ENCODE results near the gene SLC16A3. TPM values are rescaled to one million over a fixed set of nuclear protein-coding genes. Genes with fewer than 3 reads are reported as not detected.

SLC16A3 gene
- polyA plus RNA-seq, 1 of the 3 experiments (the other 2 are of a cell fraction), result 70.7 TPM

DNA sequence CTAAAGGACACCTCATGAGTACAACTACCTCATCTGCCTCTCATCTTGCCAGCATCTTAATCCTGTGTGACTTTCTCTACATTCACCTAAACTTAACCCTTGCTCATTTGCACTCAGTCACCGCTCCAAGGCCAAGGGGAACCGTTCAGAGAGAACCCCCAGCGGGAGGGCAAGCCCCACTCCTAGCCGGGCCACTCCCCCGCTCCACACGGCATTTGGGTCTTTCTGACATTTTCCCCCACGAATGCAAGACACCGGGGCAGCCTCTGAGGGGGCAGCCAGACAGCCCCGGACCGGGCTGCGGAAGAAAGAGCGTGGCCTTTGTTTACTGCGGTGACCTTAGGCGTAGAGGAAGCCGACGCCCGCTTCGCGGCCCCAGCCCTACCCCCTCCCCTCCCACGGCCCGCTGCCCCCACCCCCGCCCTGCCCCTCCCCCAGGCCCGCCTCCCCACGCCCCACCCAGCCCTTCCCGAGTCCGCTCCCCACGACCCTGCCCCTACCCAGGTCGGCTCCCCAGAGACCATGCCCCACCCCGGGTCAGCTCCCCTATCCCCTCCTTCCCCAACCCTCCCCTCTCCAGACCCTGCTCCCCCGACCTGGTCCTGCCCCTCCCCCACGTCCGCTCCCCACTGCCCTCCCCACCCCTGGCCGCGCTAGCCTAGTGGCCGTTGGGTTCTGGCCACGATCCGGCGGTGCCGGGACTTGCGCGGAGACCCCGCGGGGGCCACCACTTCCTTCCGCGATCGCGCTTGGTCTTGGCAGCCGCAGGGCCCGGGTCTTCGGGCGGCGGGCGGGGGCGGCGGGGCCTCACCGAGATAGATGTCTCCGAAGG, 43.9 kb downstream of the SLC16A3 start:
- Histone ChIP-seq H3K9me3 (no peaks in the 10 kb centered on the region), H3K4me3 (ENCODE audit: low read depth in 2 of 2, low read length in 1 of 2) (peak overlapping the region; percentile 81 to 91), H3K27me3 (ENCODE audit: insufficient read depth) (no peaks in the 10 kb centered on the region), H4K20me1 (ENCODE audit: insufficient read depth) (peaks cover 50% of the 10 kb centered on the region), H3K9me2 (no peaks in the 10 kb centered on the region), H3F3A (replicated peaks; ENCODE audit: insufficient read depth) (peaks cover 15% of the 10 kb centered on the region), H3K27ac (ENCODE audit: low read depth in 2 of 2, low read length in 1 of 2) (peak overlapping the region; percentile 90 to 94), H3K36me3 (replicated peaks in 1 of 2; ENCODE audit: control insufficient read depth in 1 of 2, insufficient read depth in 2 of 2, low read length in 1 of 2) (peaks cover 11 to 34% of the 10 kb centered on the region in 2 experiments), H3K4me1 (ENCODE audit: control insufficient read depth in 1 of 2, insufficient read depth in 2 of 2, low read depth in 1 of 2, low read length in 1 of 2) (peaks cover 36 to 52% of the 10 kb centered on the region in 2 experiments), H3K4me2 (peak overlapping the region; percentile 98), H3K79me2 (ENCODE audit: insufficient read depth) (peaks cover 60% of the 10 kb centered on the region), H2AFZ (ENCODE audit: low read depth) (peak overlapping the region; percentile 71; the same call in 1 of the 2 replicates), H3K9ac (peak overlapping the region; percentile 98)
- TF ChIP-seq, protein P1, sequence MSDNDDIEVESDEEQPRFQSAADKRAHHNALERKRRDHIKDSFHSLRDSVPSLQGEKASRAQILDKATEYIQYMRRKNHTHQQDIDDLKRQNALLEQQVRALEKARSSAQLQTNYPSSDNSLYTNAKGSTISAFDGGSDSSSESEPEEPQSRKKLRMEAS (IDR thresholded peaks at IDR 0.05; ENCODE audit: low read depth), result peak; percentile 25; the same call in 1 of the 2 replicates
- peak; percentile 46; the same call in 1 of the 2 replicates for TF ChIP-seq MXI1 (IDR thresholded peaks at IDR 0.05; ENCODE audit: low read depth, low read length)
- TF ChIP-seq, protein P2, sequence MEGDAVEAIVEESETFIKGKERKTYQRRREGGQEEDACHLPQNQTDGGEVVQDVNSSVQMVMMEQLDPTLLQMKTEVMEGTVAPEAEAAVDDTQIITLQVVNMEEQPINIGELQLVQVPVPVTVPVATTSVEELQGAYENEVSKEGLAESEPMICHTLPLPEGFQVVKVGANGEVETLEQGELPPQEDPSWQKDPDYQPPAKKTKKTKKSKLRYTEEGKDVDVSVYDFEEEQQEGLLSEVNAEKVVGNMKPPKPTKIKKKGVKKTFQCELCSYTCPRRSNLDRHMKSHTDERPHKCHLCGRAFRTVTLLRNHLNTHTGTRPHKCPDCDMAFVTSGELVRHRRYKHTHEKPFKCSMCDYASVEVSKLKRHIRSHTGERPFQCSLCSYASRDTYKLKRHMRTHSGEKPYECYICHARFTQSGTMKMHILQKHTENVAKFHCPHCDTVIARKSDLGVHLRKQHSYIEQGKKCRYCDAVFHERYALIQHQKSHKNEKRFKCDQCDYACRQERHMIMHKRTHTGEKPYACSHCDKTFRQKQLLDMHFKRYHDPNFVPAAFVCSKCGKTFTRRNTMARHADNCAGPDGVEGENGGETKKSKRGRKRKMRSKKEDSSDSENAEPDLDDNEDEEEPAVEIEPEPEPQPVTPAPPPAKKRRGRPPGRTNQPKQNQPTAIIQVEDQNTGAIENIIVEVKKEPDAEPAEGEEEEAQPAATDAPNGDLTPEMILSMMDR (IDR thresholded peaks at IDR 0.05), result no peak
- TF ChIP-seq SIN3A (IDR thresholded peaks at IDR 0.05; ENCODE audit: borderline replicate concordance, low read depth, low read length), result peak; percentile 62; the same call in 1 of the 2 replicates
- TF ChIP-seq, protein P3, sequence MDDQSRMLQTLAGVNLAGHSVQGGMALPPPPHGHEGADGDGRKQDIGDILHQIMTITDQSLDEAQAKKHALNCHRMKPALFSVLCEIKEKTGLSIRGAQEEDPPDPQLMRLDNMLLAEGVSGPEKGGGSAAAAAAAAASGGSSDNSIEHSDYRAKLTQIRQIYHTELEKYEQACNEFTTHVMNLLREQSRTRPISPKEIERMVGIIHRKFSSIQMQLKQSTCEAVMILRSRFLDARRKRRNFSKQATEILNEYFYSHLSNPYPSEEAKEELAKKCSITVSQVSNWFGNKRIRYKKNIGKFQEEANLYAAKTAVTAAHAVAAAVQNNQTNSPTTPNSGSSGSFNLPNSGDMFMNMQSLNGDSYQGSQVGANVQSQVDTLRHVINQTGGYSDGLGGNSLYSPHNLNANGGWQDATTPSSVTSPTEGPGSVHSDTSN (IDR thresholded peaks at IDR 0.05), result peak; percentile 15; the same call in 1 of the 2 replicates
- peak; percentile 92 for DNase-seq
- WGBS (ENCODE audit: low lambda C conversion rate), result 2% methylated on average over 56 of the region's 57 CpGs
- POLR2A ChIA-PET, result interaction anchor here (0.7 to 2.3 kb wide), 4 partner anchors 11 to 58 kb away, joined by 3 to 21 read pairs (median 10); no protein-coding TSS in a partner anchor
- CTCF ChIA-PET, result interaction anchor here (1.3 to 3.2 kb wide), 4 partner anchors 11 to 37 kb away, joined by 3 to 13 read pairs (median 4); no protein-coding TSS in a partner anchor

DNA sequence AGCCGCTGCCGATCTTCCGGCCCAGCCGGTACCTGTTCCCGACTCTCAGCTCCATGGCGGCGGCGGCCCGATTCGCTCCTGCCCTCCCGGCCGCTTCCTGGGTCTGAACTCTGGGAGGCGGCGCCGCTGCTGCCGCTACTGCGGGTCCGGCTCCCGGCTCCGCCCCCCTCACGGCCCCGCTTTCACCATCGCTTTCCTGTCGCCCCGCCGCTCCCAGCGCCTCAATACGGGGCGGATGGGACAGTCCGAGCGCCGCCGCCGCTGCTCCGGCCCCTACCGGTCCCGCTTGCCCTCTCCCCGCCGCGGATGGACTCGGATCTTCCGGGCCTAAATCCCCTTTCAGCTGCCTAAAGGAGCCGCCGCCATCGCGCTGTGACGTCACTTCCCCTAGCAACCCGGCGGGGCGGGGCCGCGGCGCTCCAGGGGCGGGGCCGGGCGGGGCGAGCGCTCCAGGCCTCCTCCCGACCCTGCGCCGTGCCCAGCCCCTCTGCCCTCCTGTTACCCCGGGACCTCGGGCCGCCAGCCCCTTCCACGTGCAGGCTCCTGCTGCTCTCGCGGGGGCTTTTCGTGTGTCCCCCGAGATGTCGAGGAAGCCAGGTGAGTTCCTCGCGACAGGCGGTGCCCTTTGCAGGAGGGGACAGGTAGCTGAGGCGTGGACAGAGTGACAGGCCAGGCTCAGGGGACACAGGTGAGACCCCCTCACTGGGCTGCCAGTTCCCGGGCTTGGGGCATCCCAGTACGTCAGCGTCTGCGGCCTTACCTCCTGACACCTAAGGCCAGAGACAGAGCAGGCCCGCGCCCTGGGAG, 44.7 kb downstream of the SLC16A3 start, which contains the start of gene CSNK1D:
TSS of gene CSNK1D (minus strand) at position 374 of the 807 bp plus-strand sequence. CDS start at position 55, 319 bp downstream.
- peaks cover 41% of the 10 kb centered on the region for H4K20me1 ChIP-seq (ENCODE audit: insufficient read depth)
- H3K4me3 ChIP-seq (ENCODE audit: low read depth in 2 of 2, low read length in 1 of 2), result peak within 1 kb of the TSS; percentile 81 to 91
- ChIA-PET CTCF (interaction anchor here (0.5 to 3.2 kb wide), 7 partner anchors 10 to 47 kb away, joined by 3 to 13 read pairs (median 4); no protein-coding TSS in a partner anchor), POLR2A (interaction anchor here (0.7 to 2.3 kb wide), 4 partner anchors 10 to 57 kb away, joined by 3 to 21 read pairs (median 10); no protein-coding TSS in a partner anchor)
- H2AFZ ChIP-seq (ENCODE audit: low read depth), result peak within 1 kb of the TSS; percentile 90; the same call in 1 of the 2 replicates
- H3K9me3 ChIP-seq, result no peaks in the 10 kb centered on the region
- peak within 1 kb of the TSS; percentile 90 to 94 for H3K27ac ChIP-seq (ENCODE audit: low read depth in 2 of 2, low read length in 1 of 2)
- peak within 1 kb of the TSS; percentile 98 for H3K4me2 ChIP-seq
- WGBS (ENCODE audit: low lambda C conversion rate), result 10% methylated on average over 42 of the region's 80 CpGs
- peak; percentile 100 for DNase-seq
- H3K36me3 ChIP-seq (replicated peaks in 1 of 2; ENCODE audit: control insufficient read depth in 1 of 2, insufficient read depth in 2 of 2, low read length in 1 of 2), result peaks cover 11 to 27% of the 10 kb centered on the region in 2 experiments
- no peaks in the 10 kb centered on the region for H3K9me2 ChIP-seq
- peaks cover 29 to 44% of the 10 kb centered on the region in 2 experiments for H3K4me1 ChIP-seq (ENCODE audit: control insufficient read depth in 1 of 2, insufficient read depth in 2 of 2, low read depth in 1 of 2, low read length in 1 of 2)
- peak within 1 kb of the TSS; percentile 98 for H3K9ac ChIP-seq
- peaks cover 52% of the 10 kb centered on the region for H3K79me2 ChIP-seq (ENCODE audit: insufficient read depth)
- peaks cover 7% of the 10 kb centered on the region for H3F3A ChIP-seq (replicated peaks; ENCODE audit: insufficient read depth)
- H3K27me3 ChIP-seq (ENCODE audit: insufficient read depth), result no peaks in the 10 kb centered on the region
- TF ChIP-seq FOXJ3 (CRISPR knock-in tag; IDR thresholded peaks at IDR 0.05), result no peak
- no peak; the same call in 1 of the 2 replicates for TF ChIP-seq RXRA (IDR thresholded peaks at IDR 0.05; ENCODE audit: borderline replicate concordance, low read depth)
- TF ChIP-seq, protein P1 (IDR thresholded peaks at IDR 0.05; ENCODE audit: low read depth), result peak; percentile 85; the same call in 1 of the 2 replicates
- TF ChIP-seq MXI1 (IDR thresholded peaks at IDR 0.05; ENCODE audit: low read depth, low read length), result peak; percentile 67
- no peak for TF ChIP-seq TCF12 (IDR thresholded peaks at IDR 0.05)
- no peak for TF ChIP-seq EZH2phosphoT487 (IDR thresholded peaks at IDR 0.05; ENCODE audit: borderline replicate concordance, low read depth)
- peak; percentile 37; the same call in 1 of the 2 replicates for TF ChIP-seq NRF1 (IDR thresholded peaks at IDR 0.05; ENCODE audit: low read depth, low read length)
- TF ChIP-seq SMC3 (IDR thresholded peaks at IDR 0.05; ENCODE audit: low read depth, low read length), result no peak
- TF ChIP-seq TAF1 (IDR thresholded peaks at IDR 0.05; ENCODE audit: borderline replicate concordance, low read depth, low read length), result peak; percentile 92
- TF ChIP-seq JUND (IDR thresholded peaks at IDR 0.05), result no peak
- TF ChIP-seq EP300 (IDR thresholded peaks at IDR 0.05; ENCODE audit: borderline replicate concordance in 1 of 2, low read depth in 1 of 2, low read length in 1 of 2), result peak in 1 of 2 experiments; percentile 85; a peak in 1 of 4 replicates
- no peak for TF ChIP-seq RAD21 (IDR thresholded peaks at IDR 0.05; ENCODE audit: low read length)
- peak; percentile 95 for TF ChIP-seq YY1 (IDR thresholded peaks at IDR 0.05; ENCODE audit: low read depth)
- TF ChIP-seq TEAD4 (IDR thresholded peaks at IDR 0.05; ENCODE audit: borderline replicate concordance, insufficient read depth), result no peak
- peak; percentile 56 for TF ChIP-seq CHD2 (IDR thresholded peaks at IDR 0.05; ENCODE audit: low read length, partially characterized antibody)
- 0 out of 2 replicates have a peak, but pooled peaks have one; percentile 47 for TF ChIP-seq SIN3A (IDR thresholded peaks at IDR 0.05; ENCODE audit: borderline replicate concordance, low read depth, low read length)

Measured in SK-N-SH (cell line).